Fibroblast of skin of right quadriceps (primary cell): Measurements from ENCODE around the gene GPSM3.
"Not testable (repeated sequence)": the region's sequence is repeated elsewhere in the genome, so short reads cannot be mapped to it uniquely, and the experiment has no call there.

ENCODE experiments used
- DNase-seq: peaks from one replicate; pipeline ENCODE4 v3.0.0-alpha.2; 2013

The GPSM3 gene

GRCh38 chr6:32186151-32186840 is 6.1 kb downstream of the GPSM3 start:
- not testable (repeated sequence) for DNase-seq

- peak; percentile 88 for DNase-seq
These were observed 6.7 kb downstream of the GPSM3 start for GRCh38 chr6:32185681-32186131.

DNA sequence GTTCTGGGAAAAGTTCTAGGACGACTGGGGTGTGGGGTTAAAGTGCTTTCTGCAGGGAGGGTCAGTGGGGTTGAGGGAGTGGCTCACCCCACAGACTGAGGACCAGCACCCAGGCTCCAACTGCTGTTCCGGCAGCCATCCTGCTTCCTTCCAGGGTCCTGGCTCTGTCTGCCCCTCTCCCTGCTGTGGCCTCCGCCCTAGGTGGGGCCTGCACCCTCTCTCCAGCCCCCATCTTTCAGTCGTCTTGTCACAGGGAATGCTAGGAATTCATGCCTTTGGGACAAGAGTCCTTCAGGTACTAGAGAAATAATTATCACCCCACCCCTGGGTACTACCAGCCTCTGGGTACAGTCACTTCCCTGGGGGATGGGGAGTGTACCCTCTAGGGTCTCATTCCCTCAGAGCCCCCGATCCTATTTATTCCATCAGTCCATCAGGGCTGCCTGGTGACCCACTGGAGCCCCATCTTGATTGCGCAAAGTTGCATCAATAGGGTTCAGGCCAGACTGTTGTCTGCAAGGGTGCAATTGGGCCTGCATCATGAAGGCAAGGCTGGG is 8.3 kb downstream of the GPSM3 start, which contains the start of gene AGER:
AGER (minus strand) TSS at position 170 of the 557 bp plus-strand sequence; CDS start at position 139, 31 bp downstream.
- DNase-seq = no peak

DNA sequence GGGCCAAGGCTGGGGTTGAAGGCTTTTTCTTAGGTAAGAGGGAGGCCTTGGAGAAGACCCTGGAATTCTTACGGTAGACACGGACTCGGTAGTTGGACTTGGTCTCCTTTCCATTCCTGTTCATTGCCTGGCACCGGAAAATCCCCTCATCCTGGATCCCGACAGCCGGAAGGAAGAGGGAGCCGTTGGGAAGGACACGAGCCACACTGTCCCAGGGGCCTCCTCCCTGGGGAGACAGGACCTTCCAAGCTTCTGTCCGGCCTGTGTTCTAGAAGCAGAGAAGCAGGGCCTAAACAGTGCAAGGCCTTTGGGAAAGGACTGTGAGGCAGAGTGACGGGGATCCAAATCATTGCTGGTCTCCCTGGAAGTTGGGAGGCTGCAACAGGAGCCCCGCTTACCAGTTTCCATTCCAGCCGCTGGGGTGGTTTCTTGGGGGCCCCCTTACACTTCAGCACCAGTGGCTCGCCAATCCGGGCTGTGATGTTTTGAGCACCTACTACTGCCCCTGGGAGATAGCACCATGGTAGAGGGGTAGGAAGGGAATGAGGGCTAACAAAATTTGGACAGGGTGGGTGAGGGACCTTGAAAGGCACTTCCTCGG is 8.9 kb downstream of the GPSM3 start:
- no peak for DNase-seq

DNA sequence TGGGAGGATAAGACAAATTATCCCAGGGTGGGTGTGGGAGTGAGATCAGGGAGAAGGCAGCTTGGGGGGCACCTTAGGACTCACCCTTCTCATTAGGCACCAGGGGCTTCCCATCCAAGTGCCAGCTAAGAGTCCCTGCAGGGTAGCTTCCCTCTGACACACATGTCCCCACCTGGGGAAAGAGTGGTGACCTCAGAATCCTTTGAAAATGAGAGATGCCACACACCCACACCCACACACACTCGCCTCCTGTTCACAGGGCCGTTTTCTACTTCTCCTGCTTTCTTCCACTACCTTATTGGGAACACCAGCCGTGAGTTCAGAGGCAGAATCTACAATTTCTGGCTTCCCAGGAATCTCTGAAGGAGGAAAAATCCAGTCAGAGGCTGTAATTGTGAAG is 9.4 kb downstream of the GPSM3 start:
- DNase-seq = no peak

- no peak for DNase-seq
These were observed 9.9 kb downstream of the GPSM3 start for GRCh38 chr6:32182555-32182981.

DNA sequence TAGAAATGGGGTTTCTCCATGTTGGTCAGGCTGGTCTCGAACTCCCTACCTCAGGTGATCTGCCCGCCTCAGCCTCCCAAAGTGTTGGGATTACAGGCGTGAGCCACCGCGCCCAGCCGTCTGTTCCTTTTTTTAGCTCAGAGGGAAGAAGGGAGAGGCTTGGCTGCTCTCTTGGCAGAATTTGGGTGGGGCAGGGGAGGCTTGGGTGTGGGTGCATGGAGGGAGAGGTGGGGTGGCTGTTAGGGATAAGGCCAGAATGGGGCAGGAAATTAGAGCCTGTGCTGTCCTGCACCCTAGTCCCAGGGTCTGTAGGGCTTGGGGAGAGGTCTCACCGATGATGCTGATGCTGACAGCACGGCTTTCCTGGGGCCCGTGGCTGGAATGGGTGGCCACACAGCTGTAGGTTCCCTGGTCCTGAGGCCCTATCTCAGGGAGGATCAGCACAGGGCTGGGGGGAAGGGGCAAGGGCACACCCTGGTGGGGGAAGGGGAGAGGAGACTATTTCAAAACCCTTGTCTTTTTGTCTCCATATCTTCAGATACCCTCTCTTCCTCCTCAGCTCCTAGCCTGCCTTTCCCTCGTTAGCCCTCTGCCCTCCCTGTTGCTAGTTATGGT is 10.4 kb downstream of the GPSM3 start:
- no peak for DNase-seq

GRCh38 chr6:32181148-32181702 is 11.2 kb downstream of the GPSM3 start:
- DNase-seq = no peak

- DNase-seq = no peak
These were observed 12.6 kb downstream of the GPSM3 start for GRCh38 chr6:32179766-32180405.

GRCh38 chr6:32178547-32179440 is 13.6 kb downstream of the GPSM3 start:
- no peak for DNase-seq

DNA sequence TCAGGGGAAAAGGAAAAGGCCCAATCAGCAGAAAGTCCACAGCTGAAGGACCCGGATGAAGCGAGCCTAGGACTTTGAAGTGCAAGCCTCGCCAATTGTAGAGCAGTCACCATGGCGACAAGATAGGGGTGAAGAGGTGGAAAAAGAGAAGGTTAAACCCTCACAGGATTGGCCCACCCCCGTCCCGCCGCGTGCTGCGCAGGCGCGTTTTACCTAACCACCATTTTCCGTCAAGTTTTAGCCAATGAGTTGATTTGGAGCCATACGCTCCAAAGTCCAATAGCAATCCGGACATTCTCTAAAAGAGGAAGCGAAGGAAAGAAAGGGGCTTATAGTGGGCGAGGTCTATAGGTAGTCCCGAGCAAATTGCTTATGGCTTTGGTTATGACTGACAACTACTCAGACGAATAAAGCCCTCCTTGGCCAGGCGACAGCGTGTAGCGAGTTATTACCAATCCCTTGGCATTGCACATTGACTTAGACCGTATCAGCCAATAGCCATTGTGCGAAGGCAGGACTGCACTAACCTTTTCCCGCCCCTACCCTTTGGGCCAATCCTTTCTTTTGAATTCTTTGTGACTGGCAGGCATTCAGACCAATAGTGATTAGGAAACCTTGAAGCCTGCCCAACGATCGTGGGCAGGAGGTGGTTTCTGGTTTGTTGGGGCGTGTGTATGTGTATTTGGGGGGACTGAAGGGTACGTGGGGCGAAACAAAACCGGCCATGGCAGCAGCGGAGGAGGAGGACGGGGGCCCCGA is 14.5 kb downstream of the GPSM3 start, which contains the start of gene RNF5:
RNF5 (plus strand) TSS at position 618 of the 759 bp plus-strand sequence; CDS start at position 725, 107 bp downstream.
- peak; percentile 100 for DNase-seq

- DNase-seq = peak; percentile 61
These were observed 15.2 kb downstream of the GPSM3 start for GRCh38 chr6:32177183-32177787.

- DNase-seq = no peak
These were observed 15.8 kb downstream of the GPSM3 start for GRCh38 chr6:32176476-32177182.

- DNase-seq = peak; percentile 98
These were observed 16.6 kb downstream of the GPSM3 start, which contains the start of gene AGPAT1 for GRCh38 chr6:32175711-32176475. AGPAT1 (minus strand) TSS chr6:32176084; CDS start chr6:32171496, 4,588 bp downstream.

DNA sequence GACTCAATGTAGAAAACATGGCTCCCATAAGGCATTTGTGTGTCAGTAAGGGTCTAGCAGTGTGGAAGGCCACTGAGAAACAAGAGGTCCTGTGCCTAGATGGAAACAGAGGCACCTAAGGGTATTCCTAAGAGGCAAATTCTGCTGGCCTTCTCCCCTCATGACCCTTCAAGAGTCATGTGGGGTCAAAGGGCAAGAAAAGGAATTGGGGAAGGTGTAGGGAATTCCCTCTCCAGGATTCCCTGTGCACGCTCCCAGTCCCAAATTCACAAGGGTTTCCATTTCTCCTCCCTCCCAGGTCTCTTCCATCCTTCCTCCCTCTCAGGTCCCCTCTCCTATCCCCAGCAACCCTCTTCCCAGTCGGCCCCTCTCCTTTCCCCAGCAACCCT is 17.1 kb downstream of the GPSM3 start:
- DNase-seq = no peak

DNA sequence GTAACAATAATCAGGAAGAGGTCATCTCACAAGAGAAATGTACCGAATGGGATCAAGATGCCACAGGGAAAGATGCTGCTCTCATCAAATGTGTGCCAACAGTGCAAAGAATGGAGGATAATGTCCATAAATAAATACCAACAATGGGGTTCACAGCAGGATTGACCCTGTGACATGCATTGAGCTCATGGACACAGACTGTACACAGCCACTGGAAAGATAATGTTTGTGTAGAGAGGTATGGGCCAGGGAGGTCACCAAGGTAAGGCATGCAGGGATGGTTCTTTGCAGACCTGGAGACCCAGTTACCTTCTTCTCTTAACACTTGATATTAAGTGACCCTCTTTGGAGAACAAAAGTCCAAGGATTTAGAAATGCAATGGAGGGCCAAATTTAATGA is 18.0 kb downstream of the GPSM3 start:
- DNase-seq = no peak

GRCh38 chr6:32173051-32173727 is 19.3 kb downstream of the GPSM3 start:
- no peak for DNase-seq

- no peak for DNase-seq
These were observed 21.2 kb downstream of the GPSM3 start for GRCh38 chr6:32171234-32171633.
